DMS153 treated with DMSO at 0.1 percent for 48 hours (cell line): ENCODE results near the gene ZCCHC10.
A peak's percentile ranks its signal among the peaks of the same experiment; 100 is the strongest.
"Not testable (repeated sequence)": the region's sequence is repeated elsewhere in the genome, so short reads cannot be mapped to it uniquely, and the experiment has no call there.

ENCODE experiments used
- DNase-seq: peaks from one replicate; lab custom pipeline; 2025; ENCODE audit not compliant: unreplicated experiment; lab: John Stamatoyannopoulos, UW

ZCCHC10 gene

DNA sequence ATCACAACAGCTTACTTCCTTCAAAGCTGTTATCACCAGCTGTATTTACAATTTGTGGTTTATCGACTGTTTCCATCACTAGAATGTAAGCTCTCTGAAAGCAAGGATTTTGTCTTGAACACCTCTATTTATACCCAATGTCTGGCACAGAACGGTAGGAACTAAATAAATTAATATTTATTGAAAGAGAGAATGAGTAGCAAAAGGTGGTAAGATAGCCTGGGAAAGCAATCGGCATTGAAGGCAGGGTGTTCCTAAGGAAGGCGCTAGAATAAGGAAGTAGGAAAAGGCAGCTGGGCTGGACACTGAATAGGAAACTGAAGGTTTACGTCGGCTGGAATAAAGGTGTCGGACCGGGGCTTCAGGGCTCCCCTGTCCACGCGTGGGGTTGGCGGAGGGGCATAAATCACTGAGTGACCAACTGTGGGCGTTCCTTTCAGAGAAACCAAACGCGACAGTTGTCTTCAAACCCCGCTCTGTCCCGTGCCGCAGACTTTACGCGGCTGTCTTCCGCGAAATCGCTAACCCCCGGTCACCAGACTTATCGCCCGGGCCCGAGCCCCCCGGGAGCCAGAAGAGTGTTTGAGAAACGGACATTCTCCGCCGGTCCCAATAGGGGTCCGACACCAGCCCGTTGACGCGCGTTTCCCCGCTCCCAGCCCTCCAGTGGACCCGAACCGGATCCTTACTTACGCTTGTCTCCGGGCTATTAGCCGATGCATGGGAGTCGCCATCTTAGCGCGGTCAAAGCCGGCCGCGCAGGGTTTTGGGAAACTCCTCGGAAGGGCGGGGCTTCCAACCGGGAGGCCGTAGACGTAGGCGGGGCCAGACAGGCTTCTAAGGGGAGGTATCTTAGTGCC lies at the start of gene ZCCHC10:
Gene ZCCHC10 (minus strand): TSS at position 746 of the 860 bp plus-strand sequence. CDS start 12 bp downstream, at position 734.
- peak; percentile 50 for DNase-seq

DNA sequence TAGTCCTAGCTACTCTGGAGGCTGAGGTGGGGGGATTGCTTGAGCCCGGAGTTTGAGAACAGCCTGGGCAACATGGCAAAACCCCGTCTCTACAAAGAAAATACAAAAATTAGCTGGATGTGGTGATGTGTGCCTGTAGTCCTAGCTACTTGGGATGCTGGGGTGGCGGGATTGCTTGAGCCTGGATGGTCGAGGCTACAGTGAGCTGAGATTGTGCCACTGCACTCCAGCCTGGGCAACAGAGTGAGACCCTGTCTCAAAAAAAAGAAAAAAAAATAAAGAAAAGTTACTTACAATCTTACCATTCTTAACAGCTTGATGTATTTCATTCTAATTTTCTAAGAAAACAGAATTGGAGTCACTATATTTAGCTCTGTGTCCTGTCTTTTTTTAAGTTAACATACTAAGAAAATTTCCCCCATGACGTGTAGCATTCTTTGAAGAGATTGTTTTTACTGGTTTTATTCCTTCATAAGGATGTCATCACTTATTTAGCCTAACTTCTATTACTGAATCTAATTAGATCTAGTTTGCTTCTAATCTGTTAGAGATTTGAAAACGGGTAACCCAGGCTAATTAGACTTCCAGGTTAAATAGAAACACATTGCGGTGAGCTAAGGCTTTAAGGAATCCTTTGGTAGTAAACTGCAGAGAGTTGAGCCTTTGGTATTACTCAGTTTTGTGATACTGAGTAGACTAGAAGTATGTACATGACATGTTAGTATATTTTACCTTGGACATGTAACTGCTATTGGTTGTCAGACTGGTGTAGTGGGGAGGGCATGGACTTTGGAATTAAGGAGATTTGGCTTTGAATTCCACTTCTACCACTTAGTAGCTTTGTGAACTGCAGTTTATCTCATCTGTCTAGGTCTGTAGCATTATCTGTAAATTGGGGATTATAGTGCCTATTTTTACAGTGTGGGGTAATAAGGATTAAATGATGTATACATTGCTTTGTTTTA lies 49.5 kb upstream of the ZCCHC10 start:
- no peak for DNase-seq

DNA sequence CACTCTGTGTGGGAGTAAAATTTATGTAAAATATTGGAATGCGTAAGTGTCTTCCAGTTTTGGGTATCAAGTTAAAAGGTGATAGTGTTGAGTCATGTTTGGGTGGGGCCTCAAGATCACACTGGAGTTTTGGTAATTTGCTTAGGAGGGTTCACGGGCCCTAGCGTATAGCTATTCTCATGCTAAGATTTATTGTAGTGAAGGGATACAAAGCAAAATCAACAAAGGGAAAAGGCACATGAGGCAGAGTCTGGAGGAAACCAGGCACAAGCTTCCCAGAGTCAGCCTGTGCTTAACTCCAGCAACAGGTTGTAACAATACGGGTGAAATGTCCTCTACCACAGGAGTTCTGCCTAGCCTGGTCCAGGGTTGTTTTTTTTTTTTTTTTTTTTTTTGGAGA lies 45.7 kb upstream of the ZCCHC10 start:
- DNase-seq: no peak

DNA sequence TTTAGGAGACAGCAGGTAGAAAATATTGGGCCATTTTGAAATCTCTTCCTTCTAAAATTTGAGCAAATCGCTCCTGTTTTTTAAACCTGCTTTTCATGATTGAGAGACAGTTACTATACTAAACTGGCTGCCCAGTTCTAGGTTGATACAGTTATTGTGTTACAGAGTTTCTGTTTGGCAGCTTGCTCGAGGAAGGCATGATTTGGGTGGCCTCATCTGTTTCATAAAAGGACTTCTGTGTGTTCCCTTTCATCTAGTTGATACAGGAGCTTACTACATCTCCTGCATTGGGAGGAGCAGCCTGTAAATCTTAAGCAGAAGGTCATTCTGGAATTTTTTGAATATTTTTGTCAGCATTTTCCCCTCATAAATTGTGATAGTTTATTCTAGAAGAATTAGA lies 39.7 kb upstream of the ZCCHC10 start:
- DNase-seq: no peak

DNA sequence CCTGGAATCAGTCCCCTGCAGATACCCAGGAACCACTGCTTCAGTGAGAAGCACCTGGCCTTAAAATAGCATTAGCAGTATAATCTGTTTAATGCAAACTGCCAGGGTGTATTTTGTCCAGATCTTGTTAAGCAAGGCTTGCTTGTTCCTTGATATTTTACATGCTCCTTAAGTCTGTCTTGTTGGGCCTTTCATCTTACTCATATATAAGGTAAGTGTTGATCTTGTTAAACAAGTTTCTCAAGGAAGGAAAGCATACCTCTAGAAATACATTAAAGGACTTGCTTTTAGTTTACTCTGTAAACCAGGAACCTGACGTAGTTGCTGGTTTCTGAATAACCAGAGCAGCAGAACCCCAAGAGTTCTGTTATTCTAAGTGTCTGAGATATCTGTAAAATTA lies 39.1 kb upstream of the ZCCHC10 start:
- DNase-seq: no peak

DNA sequence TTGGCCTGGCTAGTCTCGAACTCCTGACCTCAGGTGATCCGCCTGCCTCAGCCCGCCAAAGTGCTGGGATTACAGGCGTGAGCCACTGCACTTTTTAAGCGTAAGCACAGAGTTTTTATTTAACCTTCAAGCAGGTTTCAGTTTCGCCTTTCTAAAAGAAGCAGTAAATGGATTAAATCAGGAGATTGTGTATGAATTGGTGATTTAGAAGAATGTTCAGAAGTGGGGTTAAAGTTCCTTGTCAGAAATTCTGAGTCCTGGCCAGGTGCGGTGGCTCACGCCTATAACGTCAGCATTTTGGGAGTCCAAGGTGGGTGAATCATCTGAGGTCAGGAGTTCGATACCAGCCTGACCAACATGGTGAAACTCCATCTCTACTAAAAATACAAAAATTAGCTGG lies 37.6 kb upstream of the ZCCHC10 start:
- DNase-seq: no peak

DNA sequence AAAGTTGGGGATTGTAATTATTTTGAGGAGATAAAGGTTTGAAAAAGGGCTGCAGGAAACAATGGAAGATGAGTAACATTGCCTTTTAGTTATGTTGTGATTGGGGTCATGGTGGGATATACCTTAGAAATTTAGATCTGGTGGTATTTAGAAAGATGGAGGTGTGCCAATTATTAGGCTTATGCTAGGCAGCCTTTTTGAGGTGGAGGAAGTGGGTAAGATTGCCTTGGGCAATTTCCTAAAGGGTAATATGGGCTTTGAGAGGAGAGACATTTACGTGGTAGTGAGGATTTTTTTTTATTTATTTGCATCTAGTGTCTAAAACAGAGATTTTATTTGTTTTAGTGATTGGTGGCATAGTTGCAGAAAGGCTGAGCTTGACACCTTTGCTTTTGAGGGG lies 35.9 kb upstream of the ZCCHC10 start:
- DNase-seq: no peak

DNA sequence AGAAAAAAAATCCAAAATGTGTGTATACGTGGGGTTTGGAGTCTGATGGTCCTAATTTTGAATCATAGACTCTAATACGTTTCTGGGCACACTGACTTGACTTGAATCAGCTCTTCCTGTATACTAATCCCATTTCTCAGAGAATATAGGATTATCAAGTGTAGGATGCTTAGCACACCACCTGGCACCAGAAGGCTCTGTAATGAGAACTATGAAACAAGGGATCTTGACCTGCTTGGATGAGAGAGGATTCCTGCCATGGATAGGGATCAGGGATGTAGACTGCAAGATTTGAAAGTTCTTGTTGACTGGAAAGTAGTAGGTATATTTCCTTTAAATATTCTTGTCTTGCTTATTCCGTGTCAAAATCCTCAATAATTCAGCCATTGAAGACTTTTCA lies 33.3 kb upstream of the ZCCHC10 start:
- no peak for DNase-seq

DNA sequence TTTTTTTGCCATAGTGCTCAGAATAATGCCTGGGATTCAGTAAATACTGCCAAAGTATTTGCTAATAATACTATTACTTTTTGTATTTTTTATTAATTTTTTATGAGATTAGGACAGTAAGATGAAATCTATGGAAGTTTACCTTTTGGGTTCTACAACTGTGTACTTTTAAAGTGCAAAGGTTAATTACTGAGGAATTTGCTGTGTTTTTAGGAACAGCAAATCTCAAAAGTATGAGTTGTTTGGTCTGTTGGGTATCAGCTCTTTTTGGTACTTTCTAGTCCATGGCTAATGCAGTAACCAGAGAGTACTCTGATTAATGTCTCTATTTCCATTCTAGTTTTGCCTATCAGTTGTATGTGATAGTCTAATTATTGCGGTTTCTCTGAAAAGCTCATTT lies 30.5 kb upstream of the ZCCHC10 start:
- DNase-seq: no peak

DNA sequence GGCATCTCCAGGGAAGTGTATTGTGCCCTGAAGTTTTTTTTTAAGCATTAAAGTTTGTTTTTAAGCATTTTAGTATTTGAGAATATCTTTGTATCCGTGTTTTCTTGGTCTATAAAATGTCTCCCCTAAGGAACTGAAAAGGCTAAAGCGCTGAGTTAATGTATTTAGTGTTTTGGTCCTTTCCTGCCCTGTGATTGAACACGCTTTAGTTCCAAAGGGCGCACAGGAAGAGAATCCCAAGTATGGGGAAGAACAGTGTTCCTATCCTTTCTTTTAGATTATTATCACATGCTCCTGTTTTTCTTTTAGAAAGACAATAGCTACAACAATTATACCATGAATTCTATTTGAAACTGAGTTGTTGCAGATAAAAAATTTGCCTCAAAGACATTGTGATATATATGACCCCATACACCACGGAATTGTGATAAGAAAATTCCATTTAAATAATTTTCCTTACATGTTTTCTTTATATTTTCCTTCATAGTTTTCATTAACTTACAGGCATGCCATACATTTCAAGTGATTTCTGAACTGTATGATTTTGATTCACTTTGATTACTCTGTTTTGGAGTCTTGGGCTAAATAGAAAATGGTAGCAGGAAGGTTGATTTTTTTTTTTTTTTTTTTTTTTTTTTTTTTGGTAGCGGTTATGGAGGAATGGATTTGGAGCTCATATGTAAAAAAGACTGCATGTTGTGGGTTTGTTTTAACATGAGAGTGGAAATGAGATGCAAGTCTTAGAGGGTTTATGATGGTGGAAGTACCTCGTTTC lies 28.5 kb upstream of the ZCCHC10 start:
- no peak for DNase-seq

DNA sequence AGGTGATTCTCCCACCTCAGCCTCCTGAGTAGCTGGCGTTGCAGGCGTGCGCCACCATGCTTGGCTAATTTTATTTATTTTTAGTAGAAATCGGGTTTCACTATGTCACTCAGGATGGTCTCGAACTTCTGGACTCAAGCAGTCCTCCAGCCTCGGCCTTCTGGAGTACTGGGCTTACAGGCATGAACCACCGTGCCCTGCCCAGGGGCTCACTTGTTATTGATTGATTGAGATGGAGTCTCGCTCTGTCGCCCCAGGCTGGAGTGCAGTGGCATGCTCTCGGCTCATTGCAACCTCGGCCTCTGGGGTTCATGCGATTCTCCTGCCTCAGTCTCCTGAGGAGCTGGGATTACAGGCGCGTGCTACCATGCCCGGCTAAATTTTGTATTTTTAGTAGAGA lies 27.1 kb upstream of the ZCCHC10 start:
- DNase-seq: no peak

DNA sequence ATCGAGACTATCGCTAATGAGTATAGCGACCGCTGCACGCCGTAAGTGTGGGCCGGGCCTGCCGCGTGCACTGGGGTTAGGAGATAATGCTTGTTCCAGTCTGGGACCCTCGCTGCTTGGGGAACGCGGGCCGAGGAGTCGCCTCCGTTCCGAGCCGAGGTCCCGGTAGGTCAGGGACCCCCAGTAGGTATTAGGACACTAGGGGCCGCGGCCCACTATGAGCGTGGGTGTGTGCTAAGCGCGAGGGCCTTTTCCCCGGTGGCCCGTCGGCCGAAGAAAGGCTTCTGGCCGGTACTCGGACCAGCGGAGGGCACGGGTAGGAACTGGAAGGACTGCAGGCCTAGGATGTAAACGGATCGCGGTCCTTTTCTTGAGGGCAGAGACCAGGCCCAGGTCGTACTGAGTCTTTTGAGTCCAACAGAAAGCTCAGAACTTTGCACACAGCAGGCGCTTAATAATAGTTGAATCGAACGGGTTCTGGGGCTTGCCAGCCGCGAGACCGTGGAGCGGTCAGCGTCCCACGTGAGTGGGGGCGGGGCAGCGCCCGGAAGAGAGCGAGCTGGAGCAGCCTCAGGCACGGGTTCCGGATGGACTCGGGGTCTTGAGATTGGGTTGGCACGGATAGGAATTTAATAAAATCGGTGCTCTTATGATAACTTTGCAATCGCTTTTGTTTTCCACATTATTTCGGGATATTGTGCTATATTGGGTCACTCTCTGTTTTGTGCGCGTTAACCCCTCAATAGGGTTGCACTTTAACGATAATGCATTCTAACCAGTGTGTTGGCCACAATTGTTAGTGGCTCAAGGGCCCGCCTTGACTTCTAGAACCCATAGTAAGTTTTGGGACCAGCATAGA lies 26.2 kb upstream of the ZCCHC10 start:
- no peak for DNase-seq

DNA sequence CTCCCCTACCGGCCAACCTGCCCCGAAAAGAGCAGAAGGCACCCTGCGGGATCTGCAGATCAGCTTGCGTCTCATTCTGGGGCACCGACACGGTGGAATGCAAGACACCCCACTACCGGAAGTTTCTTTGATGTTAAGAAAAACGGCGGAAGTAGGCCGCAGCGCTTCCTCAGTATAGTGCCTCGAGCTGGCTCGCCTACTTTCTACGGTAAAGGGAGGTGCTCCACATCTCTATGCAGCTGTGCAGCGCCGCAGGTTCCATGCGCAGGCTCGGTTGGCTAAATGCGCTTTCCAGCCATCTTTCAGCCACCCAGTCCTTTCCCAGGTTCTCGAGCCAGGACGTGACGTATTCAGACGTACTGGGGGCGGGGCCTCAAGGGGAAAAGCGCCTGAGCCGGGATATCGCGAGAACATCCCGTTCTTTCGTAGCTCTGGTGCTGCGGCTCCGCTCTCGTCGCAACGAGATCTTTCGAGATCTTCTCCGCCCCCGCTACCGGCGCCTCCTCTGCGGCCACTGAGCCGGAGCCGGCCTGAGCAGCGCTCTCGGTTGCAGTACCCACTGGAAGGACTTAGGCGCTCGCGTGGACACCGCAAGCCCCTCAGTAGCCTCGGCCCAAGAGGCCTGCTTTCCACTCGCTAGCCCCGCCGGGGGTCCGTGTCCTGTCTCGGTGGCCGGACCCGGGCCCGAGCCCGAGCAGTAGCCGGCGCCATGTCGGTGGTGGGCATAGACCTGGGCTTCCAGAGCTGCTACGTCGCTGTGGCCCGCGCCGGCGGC lies 25.4 kb upstream of the ZCCHC10 start, which contains the start of gene HSPA4:
Gene HSPA4 (plus strand): TSS at position 472 of the 775 bp plus-strand sequence. CDS start 238 bp downstream, at position 710.
- DNase-seq: peak; percentile 80

DNA sequence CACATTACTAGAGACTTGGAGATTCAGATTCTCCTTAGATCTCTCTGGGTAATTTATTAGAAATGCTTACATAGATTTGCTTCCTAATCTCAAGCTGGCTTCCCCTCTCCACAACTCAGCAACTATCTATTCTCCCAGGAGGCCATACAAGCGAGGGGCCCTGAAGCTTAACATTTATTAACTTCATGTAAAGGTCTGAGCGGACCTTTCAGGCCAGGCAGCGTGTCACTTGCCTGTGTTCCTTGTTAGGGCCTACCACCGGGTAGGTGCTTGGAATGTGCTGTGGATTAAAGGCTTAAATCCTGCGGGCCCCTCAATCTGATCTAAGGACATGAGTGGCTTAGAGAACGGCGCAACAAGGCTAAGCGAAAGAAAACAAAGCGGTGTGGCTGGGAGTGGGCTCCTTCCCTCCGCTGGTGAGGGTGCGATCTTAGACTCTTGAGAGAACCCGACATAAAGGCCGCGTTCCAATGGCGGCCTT lies 24.8 kb upstream of the ZCCHC10 start:
- no peak for DNase-seq

DNA sequence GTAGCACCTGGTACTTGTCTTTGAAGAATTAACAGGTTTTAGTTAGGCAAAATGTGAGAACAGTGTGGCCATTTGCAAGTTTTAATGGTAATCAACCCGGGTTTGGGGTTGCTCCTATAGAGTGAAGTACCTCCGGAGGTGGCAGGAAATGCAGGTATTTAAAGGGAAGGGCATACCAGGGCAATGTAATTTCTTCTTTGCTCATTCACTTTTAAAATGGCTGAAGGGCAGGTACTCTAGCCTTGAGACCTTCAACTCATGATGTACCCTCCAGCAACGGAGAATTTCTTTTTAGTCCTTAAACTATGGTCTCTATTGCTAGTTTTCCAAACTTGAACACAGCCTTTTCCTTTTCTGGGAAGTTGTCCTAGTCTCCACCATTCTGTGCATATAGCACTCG lies 24.2 kb upstream of the ZCCHC10 start:
- no peak for DNase-seq

DNA sequence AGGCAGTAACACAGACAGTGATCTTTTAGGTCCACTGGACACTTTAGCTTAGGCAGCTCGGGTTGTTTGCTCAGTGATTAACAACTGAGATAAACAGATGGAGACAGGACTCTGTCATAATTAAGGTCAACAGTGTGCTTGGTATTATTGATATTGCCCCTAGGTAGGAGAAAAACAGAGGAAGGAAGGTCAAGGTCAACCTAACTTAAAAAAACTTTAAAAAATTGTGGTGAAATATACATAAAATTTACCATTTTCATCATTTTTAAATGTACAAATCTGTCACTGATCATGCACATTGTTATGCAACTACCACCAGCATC lies 23.3 kb upstream of the ZCCHC10 start:
- DNase-seq: no peak

DNA sequence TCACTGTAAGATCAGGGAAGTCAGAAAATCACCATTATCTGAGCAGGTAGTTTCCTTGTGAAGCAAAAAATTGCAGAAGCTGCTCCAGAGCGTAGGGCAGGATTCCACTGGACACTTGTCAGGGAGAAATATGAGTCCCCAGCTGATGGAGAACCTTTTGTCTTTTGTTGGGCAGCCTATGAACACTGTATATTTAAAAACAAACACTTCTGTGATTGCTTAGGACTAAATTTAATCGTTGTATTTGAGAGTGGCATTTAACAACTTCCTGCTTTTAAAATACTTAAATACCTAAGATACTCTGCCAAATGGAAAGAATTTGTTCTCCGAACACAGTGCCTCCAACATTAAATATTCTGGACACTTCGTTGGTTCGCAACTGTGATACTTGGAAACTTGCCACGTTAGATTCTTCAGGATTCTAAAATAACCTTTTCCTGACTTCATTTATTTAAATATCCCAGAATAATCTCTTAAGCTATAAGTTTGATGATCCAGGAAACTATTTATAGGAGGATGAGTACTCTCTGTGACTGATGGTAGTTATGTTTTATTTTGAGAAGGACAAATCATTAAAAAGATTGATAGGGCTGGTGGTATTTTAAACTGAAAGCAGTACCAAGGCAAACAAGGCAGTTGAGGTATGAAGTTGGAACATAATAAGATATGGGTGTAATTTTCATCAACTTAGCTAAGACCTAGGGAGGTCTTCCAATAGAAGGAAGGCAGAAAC lies 22.8 kb upstream of the ZCCHC10 start:
- peak; percentile 7 for DNase-seq

DNA sequence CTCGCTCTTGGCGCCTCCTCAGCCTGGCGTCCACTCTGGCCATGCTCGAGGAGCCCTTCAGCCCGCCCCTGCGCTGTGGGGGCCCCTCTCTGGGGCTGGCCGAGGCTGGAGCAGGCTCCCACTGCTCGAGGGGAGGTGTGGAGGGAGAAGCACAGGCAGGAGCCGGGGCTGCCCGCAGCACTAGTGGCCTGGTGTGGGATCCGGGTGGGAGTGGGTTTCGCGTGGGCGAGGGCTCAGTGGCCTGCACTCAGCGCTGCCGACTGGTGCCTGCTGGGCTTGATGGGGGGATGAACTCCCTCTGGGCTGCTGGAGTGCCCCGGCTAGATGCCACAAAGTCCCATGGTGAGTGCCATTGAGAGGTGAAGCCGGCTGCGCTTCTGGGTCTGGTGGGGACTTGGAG lies 21.1 kb upstream of the ZCCHC10 start:
- DNase-seq: no peak

DNA sequence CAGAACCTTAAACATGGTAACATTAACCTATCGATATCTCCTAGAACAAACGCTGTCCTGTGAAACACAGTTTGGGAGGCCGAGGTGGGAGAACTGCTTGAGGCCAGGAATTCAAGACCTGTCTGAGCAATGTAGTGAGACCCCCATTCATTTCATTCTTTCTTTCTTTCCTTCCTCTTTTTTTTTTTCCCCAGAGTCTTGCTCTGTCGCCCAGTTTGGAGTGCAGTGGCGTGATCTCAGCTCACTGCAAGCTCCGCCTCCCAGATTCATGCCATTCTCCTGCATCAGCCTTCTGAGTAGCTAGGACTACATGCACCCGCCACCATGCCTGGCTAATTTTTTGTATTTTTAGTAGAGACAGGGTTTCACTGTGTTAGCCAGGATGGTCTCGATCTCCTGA lies 20.2 kb upstream of the ZCCHC10 start:
- DNase-seq: not testable (repeated sequence)
